GOT3 (cell line): Measurements from ENCODE around the gene ZNF492.
"Not testable (repeated sequence)": the region's sequence is repeated elsewhere in the genome, so short reads cannot be mapped to it uniquely, and the experiment has no call there.

Experiments
- DNase-seq: peaks from one replicate; lab custom pipeline; 2025; ENCODE audit warnings: mixed read lengths; lab: John Stamatoyannopoulos, UW

Gene ZNF492

GRCh38 chr19:22633706-22634449, at the start of gene ZNF492:
Gene ZNF492, plus strand, starts transcription at chr19:22634324. Its CDS starts 19,076 bp downstream, at chr19:22653400.
- DNase-seq = not testable (repeated sequence)

GRCh38 chr19:22595422-22595821, 38.7 kb upstream of the ZNF492 start:
- no peak for DNase-seq

GRCh38 chr19:22595918-22596341, 38.2 kb upstream of the ZNF492 start:
- no peak for DNase-seq

GRCh38 chr19:22600690-22601648, 33.2 kb upstream of the ZNF492 start:
- DNase-seq = no peak

- no peak for DNase-seq
Measured at GRCh38 chr19:22601906-22602630, 32.1 kb upstream of the ZNF492 start.

- DNase-seq = no peak
Measured at GRCh38 chr19:22602631-22603272, 31.4 kb upstream of the ZNF492 start.

GRCh38 chr19:22603518-22604440, 30.3 kb upstream of the ZNF492 start:
- no peak for DNase-seq

GRCh38 chr19:22604571-22605274, 29.4 kb upstream of the ZNF492 start:
- DNase-seq = no peak

- no peak for DNase-seq
Measured at GRCh38 chr19:22605275-22606211, 28.6 kb upstream of the ZNF492 start.

GRCh38 chr19:22606212-22606553, 27.9 kb upstream of the ZNF492 start:
- no peak for DNase-seq

GRCh38 chr19:22606954-22607652, 27.0 kb upstream of the ZNF492 start:
- DNase-seq = no peak

- DNase-seq = no peak
Measured at GRCh38 chr19:22607653-22608430, 26.3 kb upstream of the ZNF492 start.

- DNase-seq = no peak
Measured at GRCh38 chr19:22608441-22608840, 25.7 kb upstream of the ZNF492 start.

- no peak for DNase-seq
Measured at GRCh38 chr19:22609630-22610029, 24.5 kb upstream of the ZNF492 start.

GRCh38 chr19:22610121-22610520, 24.0 kb upstream of the ZNF492 start:
- DNase-seq = no peak

- no peak for DNase-seq
Measured at GRCh38 chr19:22612316-22612715, 21.8 kb upstream of the ZNF492 start.

- no peak for DNase-seq
Measured at GRCh38 chr19:22616659-22617058, 17.5 kb upstream of the ZNF492 start.
